ENCODE measurements around the gene ECEL1. TPM values are rescaled to one million over a fixed set of nuclear protein-coding genes. Genes with fewer than 3 reads are reported as not detected.

Gene ECEL1, protein sequence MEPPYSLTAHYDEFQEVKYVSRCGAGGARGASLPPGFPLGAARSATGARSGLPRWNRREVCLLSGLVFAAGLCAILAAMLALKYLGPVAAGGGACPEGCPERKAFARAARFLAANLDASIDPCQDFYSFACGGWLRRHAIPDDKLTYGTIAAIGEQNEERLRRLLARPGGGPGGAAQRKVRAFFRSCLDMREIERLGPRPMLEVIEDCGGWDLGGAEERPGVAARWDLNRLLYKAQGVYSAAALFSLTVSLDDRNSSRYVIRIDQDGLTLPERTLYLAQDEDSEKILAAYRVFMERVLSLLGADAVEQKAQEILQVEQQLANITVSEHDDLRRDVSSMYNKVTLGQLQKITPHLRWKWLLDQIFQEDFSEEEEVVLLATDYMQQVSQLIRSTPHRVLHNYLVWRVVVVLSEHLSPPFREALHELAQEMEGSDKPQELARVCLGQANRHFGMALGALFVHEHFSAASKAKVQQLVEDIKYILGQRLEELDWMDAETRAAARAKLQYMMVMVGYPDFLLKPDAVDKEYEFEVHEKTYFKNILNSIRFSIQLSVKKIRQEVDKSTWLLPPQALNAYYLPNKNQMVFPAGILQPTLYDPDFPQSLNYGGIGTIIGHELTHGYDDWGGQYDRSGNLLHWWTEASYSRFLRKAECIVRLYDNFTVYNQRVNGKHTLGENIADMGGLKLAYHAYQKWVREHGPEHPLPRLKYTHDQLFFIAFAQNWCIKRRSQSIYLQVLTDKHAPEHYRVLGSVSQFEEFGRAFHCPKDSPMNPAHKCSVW
- not detected in 2 replicates for total RNA-seq

DNA sequence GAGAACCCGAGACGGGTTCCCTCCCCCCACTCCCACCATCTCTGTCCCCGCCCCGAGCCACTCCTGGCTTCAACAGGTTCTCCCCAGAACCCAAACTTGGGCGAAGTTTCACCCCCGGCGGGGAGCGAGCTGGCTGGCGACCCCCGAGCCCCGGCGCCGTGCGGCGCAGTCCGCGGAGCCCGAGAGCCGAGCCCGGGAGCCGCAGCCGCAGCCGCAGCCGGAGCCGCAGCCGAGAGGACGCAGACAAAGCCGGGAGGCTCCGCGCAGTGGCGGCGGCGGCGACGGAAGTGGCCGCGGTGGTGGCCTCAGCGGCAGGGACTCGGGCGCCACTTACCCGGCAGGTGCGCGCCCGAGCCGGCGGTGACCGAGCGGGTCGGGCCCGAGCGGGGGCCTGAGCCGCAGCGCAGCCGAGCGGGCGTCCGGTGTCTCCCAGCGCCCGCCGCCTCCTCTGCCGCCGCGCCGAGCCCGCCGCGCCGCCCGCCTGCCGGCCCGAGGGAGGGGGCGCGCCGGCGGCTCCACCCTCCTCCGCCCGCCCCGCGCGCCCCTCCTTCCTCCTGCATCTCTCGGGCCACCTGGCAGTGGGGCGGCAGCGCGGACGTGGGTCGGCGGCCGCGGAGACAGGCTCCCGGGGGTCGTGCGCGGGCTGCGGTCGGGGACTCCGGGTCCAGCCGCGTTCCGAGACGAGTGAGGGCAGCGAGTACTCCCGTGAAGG, at the start of gene ECEL1:
TSS of gene ECEL1 (minus strand) at position 450 of the 712 bp plus-strand sequence. CDS start 1,181 bp downstream, outside the sequence.

DNA sequence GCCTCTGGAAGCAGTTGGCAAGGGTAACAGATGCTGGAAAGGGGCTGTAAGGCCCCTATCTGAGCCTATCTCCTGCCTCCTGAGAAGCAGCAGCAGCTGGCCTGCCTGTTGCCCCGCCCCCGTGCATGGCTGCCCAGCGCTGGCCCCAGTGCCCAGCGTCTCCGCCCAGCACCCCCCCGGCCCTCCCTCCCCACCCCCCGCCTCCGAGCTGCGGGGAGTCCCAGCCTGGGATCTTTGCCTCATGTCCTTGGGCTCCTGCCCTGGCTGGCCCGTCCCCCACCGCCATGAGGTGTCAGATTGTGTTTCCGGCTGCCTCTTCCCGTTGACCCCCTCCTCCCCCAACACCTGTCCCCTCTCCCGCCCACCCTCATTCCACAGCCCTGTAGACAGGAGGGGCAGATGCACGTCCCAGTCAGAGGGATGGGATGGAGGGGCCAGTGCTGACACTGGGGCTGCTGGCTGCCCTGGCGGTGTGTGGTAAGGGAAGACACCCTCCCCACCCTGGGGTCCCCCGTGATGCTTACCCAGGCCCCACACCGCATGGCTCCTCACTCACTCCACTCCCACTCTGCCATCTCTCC, 38.2 kb upstream of the ECEL1 start, which contains the start of gene CHRND:
TSS of gene CHRND (plus strand) at position 370 of the 581 bp plus-strand sequence. CDS start at position 426, 56 bp downstream.

GRCh38 chr2:232519581-232520438, 32.2 kb upstream of the ECEL1 start, which contains the start of gene PRSS56:
TSS of gene PRSS56 (plus strand) at chr2:232520388. CDS start at chr2:232520599, 211 bp downstream.

GRCh38 chr2:232455426-232456255, 32.0 kb downstream of the ECEL1 start, which contains the start of gene ALPI:
TSS of gene ALPI (plus strand) at chr2:232456153. CDS start at chr2:232456200, 47 bp downstream.

Other genes starting within 250 kb of the ECEL1 start
- not detected in 2 replicates for gene ALPP, start 109.1 kb downstream of the ECEL1 start, total RNA-seq
- not detected in 2 replicates for gene ALPG, start 81.0 kb downstream of the ECEL1 start, total RNA-seq
- gene ALPI, start 31.7 kb downstream of the ECEL1 start, total RNA-seq, result not detected in 2 replicates
- not detected in 2 replicates for gene PRSS56, start 32.6 kb upstream of the ECEL1 start, total RNA-seq
- gene CHRND, start 38.3 kb upstream of the ECEL1 start, total RNA-seq, result not detected in 2 replicates
- not detected in 2 replicates for gene CHRNG, start 51.9 kb upstream of the ECEL1 start, total RNA-seq
- gene TIGD1, start 62.7 kb upstream of the ECEL1 start, total RNA-seq, result 2.7 and 3.7 TPM in 2 replicates
- gene EIF4E2, start 62.9 kb upstream of the ECEL1 start, total RNA-seq, result 81.5 and 158 TPM in 2 replicates
- gene EFHD1, start 145.8 kb upstream of the ECEL1 start, total RNA-seq, result 1.9 and 2.0 TPM in 2 replicates
- 53.3 and 58.3 TPM in 2 replicates for gene GIGYF2, start 209.5 kb upstream of the ECEL1 start, total RNA-seq

Data from regular cardiac myocyte (primary cell).